ENCODE measurements around the gene CGB2.
"Not testable (repeated sequence)": the region's sequence is repeated elsewhere in the genome, so short reads cannot be mapped to it uniquely, and the experiment has no call there.

The CGB2 gene

DNA sequence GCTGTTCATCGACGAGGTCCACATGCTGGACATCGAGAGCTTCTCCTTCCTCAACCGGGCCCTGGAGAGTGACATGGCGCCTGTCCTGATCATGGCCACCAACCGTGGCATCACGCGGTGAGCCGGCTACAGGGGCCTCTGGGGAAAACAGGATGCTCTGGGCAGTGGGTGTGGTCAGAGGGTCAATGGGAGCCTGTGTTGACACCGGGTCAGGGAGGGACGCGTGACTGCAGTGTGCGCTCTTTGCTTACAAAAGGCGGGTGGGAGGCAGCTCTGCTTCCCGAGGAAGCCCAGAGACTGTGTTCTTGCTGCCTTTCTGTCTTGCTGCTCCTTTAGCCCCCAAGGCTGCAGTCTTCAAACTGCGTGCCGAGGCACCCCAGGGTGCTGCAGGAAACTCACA lies 20.5 kb upstream of the CGB2 start:
- DNase-seq = no peak

DNA sequence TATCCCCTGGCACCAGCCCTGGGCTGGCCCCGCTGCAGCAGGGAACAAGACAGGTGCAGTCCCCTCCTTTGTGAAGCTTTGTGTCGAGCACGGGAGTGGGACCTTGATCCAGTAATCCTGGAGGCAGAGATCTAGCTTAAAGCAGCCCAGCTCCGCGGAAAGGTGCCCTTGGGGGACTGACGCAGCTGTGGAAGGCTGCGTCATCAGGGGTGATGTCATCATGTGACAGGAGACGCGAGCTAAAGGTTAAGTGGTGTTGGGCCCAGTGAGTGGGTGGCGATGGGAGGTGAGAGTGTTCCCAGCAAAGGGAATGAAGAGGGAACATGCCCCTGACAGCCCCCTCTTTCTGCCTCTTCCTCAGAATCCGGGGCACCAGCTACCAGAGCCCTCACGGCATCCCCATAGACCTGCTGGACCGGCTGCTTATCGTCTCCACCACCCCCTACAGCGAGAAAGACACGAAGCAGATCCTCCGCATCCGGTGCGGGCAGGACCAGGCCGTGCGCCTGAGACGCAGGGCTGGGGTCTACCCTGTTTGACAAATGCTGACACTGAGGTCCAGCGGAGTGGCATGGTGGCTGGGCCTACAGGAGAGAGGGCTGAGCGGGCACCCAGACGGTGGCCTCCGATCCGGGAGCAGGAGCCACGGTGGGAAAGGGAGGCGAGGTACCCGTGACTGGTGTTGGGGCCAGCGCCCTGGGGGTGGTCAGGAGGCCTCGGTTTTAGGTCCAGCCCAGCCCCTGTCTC lies 17.4 kb upstream of the CGB2 start:
- DNase-seq = no peak

- DNase-seq = no peak
Observed at GRCh38 chr19:49014870-49015255, 16.8 kb upstream of the CGB2 start.

- no peak for DNase-seq
Observed at GRCh38 chr19:49016067-49016839, 15.4 kb upstream of the CGB2 start.

GRCh38 chr19:49017041-49017665 lies 14.5 kb upstream of the CGB2 start, which contains the start of gene LHB:
Gene LHB, minus strand, starts transcription at chr19:49017091. Its CDS starts 10 bp downstream, at chr19:49017081.
- DNase-seq = no peak

DNA sequence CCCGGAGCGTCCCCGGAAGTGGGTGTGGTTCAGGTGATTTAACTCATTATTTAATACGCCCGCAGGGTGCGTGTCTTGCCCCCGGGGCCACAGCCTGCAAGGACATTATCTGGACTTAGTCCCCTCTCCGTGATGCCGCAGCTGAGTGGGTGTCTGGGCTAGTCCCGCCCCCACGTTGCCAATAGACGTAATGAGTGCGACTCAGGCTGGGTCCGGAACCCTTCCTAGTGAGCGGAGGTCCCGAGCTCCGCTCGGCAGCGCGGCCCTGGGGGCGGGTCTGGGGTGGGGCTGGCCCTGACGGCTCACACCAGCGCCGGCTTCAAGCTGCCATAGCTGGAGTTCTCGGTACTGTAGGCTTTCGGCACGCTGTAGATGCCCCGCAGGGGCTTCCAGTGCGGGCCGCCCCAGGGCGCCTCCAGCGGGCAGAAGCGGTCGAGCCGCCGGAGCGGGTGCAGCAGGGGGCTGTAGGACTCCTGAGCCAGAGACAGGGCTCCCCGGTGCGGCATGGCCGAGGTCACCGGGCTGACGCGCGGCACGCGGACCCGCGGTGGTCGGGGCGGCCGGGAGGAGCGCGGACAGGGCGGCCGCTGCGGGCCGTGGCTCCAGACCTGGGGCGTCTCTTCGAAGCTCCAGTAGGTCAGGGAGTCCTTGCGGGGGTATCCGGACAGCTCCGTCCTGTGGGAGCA lies 13.9 kb upstream of the CGB2 start:
- DNase-seq = peak; percentile 59 to 61

DNA sequence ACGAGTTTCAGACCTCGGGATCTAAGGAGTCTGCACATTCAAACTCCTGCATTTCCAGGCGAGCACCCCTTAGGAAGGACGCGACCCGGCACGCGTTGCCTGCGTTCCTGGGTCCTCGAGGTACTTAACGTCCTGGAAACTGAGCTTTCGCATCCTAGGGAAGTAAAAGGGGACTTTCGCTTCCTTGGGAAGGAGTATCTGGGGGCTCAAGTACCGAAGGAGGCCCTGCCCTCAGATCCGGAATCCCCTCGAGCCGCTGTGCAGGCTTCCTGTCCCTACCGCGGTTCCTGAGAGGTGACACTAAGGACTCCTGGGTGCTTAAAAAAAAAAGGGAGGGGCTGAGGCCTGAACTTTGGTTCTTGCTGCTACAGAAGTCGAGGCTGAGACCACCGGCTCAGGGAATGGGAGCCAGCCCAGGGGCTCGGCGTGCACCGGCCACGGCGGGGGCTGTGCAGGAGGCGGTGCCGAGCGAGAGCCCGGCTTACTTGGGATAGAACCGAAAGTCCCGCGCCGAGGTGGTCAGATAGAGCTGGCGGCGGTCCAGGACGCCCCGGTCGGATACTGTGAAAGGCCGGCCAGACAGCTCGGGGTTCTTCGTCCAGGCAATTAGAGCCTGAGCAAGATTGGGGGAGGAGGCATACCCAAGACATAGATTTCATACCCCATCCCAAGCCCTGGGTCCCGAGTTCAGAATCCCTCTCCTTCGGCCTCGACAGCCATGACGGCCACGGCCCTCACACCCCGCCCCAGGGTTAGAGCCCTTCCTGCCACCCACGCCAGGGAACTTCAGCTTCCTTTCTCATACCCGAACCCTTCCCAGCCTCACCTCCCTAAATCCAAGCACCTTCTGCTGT lies 13.1 kb upstream of the CGB2 start:
- DNase-seq = not testable (repeated sequence)

DNA sequence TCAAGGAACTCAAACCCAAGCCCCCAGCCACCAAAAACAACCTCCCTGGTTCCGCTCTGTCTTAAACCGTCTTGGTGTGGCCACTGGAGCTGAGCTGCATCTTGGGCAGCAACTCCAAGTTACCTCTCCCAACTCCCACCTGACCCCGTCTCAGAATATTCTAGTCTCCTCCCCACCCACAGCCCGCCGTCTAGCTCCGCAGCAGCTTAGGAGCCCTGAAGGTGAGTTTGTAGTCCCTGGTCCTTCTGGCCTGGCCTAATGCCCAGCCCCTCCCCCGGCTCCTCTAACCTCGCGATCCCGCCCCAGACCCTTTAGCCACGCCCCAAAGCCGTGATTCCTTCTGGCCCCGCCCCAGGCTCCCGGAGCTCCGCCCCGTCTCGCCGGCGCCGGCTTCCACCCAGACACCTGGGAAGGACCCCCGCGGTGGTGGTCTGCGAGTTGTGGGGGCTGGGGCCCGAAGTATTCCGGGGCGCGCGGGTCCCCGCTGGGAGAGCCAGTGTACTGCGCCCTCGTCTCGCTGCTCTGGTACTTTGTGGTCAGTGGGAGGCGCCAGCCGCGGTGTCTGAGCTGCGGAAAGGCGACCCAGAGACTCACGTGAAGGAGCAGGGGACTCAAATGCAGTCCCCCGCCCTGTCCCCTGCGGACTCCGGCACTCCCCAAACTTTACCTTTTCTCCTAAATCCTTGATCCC lies 12.3 kb upstream of the CGB2 start:
- DNase-seq = peak; percentile 62 to 71

GRCh38 chr19:49020342-49020741 lies 11.3 kb upstream of the CGB2 start:
- no peak for DNase-seq

GRCh38 chr19:49020931-49021895 lies 10.5 kb upstream of the CGB2 start:
- no peak for DNase-seq

DNA sequence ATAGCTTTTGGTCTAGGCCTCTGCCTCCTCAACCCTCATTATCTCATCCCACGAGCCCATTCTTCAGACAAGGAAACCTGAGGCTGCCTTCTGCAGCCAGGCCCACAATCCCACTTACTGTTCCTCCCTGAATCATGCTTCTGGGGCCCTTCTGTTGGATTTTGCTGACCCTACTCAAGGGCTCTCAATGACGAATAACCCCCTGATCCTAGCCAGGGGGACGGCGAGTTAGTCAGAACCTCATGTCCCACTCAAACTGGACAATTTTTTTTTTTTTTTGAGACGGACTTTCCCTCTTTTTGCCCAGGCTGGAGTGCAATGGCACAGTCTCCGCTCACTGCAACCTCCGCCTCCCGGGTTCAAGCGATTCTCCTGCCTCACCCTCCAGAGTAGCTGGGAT lies 9.6 kb upstream of the CGB2 start:
- DNase-seq = no peak

GRCh38 chr19:49024233-49024632 lies 7.5 kb upstream of the CGB2 start, which contains the start of gene CGB3:
Gene CGB3, minus strand, starts transcription at chr19:49024333. Its CDS starts 362 bp downstream, at chr19:49023971.
- not testable (repeated sequence) for DNase-seq

GRCh38 chr19:49025088-49025487 lies 6.6 kb upstream of the CGB2 start:
- not testable (repeated sequence) for DNase-seq

- not testable (repeated sequence) for DNase-seq
Observed at GRCh38 chr19:49025599-49025998, 6.1 kb upstream of the CGB2 start.

- DNase-seq = not testable (repeated sequence)
Observed at GRCh38 chr19:49028686-49029085, 3.0 kb upstream of the CGB2 start.

DNA sequence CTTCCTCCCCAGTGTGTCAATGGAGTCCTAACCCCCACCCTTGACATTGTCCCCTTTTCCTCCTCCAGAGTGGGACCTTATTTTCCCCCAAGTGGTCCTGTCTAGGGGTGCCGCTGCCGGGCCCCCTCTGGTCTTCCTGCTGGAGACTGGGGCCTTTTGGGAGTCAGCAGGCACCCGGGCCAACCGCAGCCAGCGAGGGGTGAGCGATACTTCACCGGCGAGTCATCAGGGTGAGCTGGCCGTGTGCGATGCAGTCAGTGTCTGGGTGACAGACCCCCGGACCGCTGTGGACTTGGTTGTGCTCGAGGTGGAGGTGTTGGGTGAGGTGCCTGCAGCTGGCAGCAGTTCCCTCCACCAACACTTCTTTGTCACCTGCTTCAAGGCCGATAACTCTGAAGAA lies 1.9 kb upstream of the CGB2 start:
- not testable (repeated sequence) for DNase-seq

DNA sequence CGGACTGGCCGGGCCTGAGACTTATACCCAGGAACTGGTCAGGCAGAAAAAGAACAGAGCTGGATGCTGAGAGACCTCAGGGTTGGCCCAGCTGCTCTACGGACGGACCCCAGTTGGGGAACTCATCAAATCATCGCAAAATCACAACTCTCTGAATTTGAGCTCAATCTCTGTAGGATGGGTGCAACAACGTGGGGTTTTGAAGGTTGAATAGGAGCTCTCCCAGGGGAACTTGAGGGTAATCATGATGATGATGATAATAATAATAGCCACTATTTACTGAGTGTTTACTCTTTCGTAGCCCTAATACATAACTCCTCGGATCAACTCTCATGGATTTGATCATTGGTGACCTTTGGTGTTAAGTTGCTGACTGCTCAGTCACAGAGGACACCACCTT lies 1.4 kb upstream of the CGB2 start:
- not testable (repeated sequence) for DNase-seq

GRCh38 chr19:49036815-49037214 lies 5.1 kb downstream of the CGB2 start, which contains the start of gene CGB1:
Gene CGB1, minus strand, starts transcription at chr19:49036895. Its CDS starts 184 bp downstream, at chr19:49036711.
- DNase-seq = not testable (repeated sequence)

GRCh38 chr19:49038111-49038510 lies 6.4 kb downstream of the CGB2 start:
- DNase-seq = not testable (repeated sequence)
